HepG2 (cell line): ENCODE measurements around the gene GPC4.

Experiments
- CHD4 ChIP-seq: fragments of 200-600 bp; sonication (generic); IDR thresholded peaks from 2 replicates; pipeline ENCODE4 v1.7.0; 2017; ENCODE audit warnings: mild to moderate bottlenecking, low read length, borderline replicate concordance
- EZH2 ChIP-seq: conservative IDR thresholded peaks from 2 replicates; pipeline ENCODE4 v1.6.1; 2012; ENCODE audit warnings: mild to moderate bottlenecking, low read depth, low read length, moderate library complexity
- TF ChIP-seq, protein P1 (sequence below): sonication (generic); formaldehyde crosslinking; IDR thresholded peaks from 2 replicates; pipeline ENCODE4 v1.5.0; 2020; ENCODE audit warnings: mild to moderate bottlenecking, missing genetic modification reagents, moderate library complexity

DNA sequence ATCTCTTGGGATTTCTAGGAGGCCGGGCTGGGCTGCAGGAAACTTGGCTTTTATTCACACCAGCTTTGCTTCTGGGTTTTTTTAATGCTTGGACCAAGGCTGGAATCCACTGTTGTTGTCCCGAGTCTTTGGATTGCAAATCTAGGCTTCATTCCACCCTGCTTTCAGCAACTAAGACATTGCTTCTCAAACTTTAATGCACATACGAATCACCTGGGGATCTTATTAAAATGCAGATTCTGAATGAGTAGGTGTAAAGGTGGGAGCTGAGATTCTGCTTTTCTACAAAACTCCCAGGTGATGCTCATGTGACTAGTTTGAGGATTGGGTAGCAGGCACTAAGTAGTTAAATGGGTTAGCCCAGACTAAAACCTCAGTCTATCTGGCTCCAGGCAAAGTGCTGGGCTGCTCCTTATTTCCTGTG is 39.2 kb upstream of the GPC4 start:
- TF ChIP-seq, protein P1, sequence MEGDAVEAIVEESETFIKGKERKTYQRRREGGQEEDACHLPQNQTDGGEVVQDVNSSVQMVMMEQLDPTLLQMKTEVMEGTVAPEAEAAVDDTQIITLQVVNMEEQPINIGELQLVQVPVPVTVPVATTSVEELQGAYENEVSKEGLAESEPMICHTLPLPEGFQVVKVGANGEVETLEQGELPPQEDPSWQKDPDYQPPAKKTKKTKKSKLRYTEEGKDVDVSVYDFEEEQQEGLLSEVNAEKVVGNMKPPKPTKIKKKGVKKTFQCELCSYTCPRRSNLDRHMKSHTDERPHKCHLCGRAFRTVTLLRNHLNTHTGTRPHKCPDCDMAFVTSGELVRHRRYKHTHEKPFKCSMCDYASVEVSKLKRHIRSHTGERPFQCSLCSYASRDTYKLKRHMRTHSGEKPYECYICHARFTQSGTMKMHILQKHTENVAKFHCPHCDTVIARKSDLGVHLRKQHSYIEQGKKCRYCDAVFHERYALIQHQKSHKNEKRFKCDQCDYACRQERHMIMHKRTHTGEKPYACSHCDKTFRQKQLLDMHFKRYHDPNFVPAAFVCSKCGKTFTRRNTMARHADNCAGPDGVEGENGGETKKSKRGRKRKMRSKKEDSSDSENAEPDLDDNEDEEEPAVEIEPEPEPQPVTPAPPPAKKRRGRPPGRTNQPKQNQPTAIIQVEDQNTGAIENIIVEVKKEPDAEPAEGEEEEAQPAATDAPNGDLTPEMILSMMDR (CRISPR knock-in tag): no peak
- TF ChIP-seq EZH2: no peak
- TF ChIP-seq CHD4: no peak
